WERI-Rb-1 (cell line): ENCODE data around the gene MDM4.

ENCODE experiments used
- DNase-seq: peaks from one replicate; pipeline ENCODE4 v3.0.0-alpha.2; 2020
- H3K27ac ChIP-seq: fragments of 250-450 bp; sonication (Bioruptor Pico); 2 replicates; pipeline ENCODE4 v1.5.1; 2020; ENCODE audit warnings: mild to moderate bottlenecking, moderate library complexity
- H3K27me3 ChIP-seq: fragments of 250-450 bp; sonication (Bioruptor Pico); 2 replicates; pipeline ENCODE4 v1.5.1; 2021; ENCODE audit warnings: mild to moderate bottlenecking, low read depth, moderate library complexity; ENCODE audit not compliant: insufficient read depth, severe bottlenecking
- H3K36me3 ChIP-seq: fragments of 250-450 bp; sonication (Bioruptor Pico); 2 replicates; pipeline ENCODE4 v1.5.1; 2020; ENCODE audit warnings: mild to moderate bottlenecking, moderate library complexity
- H3K4me3 ChIP-seq: 2 replicates; pipeline ENCODE4 v1.5.1; 2011; ENCODE audit warnings: low read depth, mild to moderate bottlenecking, control low read depth, low read length
- H3K9me3 ChIP-seq: fragments of 250-450 bp; sonication (Bioruptor Pico); 2 replicates; pipeline ENCODE4 v1.5.1; 2021; ENCODE audit warnings: mild to moderate bottlenecking, moderate library complexity; ENCODE audit not compliant: severe bottlenecking
- CTCF ChIP-seq: IDR thresholded peaks from 2 replicates; pipeline ENCODE4 v1.5.1; 2011; ENCODE audit warnings: low read depth, mild to moderate bottlenecking, control low read depth, inconsistent platforms, low read length

Gene MDM4

GRCh38 chr1:204577794-204578478, 61.7 kb downstream of the MDM4 start:
- H3K27me3 ChIP-seq = no peaks in the 10 kb centered on the region
- H3K36me3 ChIP-seq = no peaks in the 10 kb centered on the region
- peak; percentile 83 for DNase-seq
- no peaks in the 10 kb centered on the region for H3K9me3 ChIP-seq
- peak overlapping the region; percentile 84 for H3K27ac ChIP-seq
- peak; percentile 36; the same call in 1 of the 2 replicates for TF ChIP-seq CTCF
- H3K4me3 ChIP-seq = no peak overlapping the region

GRCh38 chr1:204578867-204579664, 62.9 kb downstream of the MDM4 start:
- TF ChIP-seq CTCF = no peak
- peak; percentile 76 for DNase-seq
- Histone ChIP-seq H3K4me3 (no peak overlapping the region), H3K27me3 (no peaks in the 10 kb centered on the region), H3K36me3 (no peaks in the 10 kb centered on the region), H3K27ac (peak overlapping the region; percentile 84), H3K9me3 (no peaks in the 10 kb centered on the region)

- peak overlapping the region; percentile 84 for H3K27ac ChIP-seq
Observed at GRCh38 chr1:204579681-204580080, 63.5 kb downstream of the MDM4 start.

GRCh38 chr1:204580862-204581261, 64.7 kb downstream of the MDM4 start:
- TF ChIP-seq CTCF = no peak
- Histone ChIP-seq H3K27ac (no peak overlapping the region), H3K27me3 (no peaks in the 10 kb centered on the region), H3K4me3 (no peak overlapping the region), H3K9me3 (no peaks in the 10 kb centered on the region), H3K36me3 (no peaks in the 10 kb centered on the region)
- DNase-seq = no peak

More at GRCh38 chr1:204579681-204580080, 63.5 kb downstream of the MDM4 start:
- no peak for TF ChIP-seq CTCF
- no peaks in the 10 kb centered on the region for H3K9me3 ChIP-seq
- no peaks in the 10 kb centered on the region for H3K27me3 ChIP-seq
- DNase-seq = peak; percentile 92
- no peak overlapping the region for H3K4me3 ChIP-seq
- H3K36me3 ChIP-seq = no peaks in the 10 kb centered on the region

- no peak overlapping the region for H3K27ac ChIP-seq
Observed at GRCh38 chr1:204581759-204582158, 65.6 kb downstream of the MDM4 start.

More at GRCh38 chr1:204581759-204582158, 65.6 kb downstream of the MDM4 start:
- TF ChIP-seq CTCF = no peak
- Histone ChIP-seq H3K36me3 (no peaks in the 10 kb centered on the region), H3K4me3 (no peak overlapping the region), H3K9me3 (peaks cover 4% of the 10 kb centered on the region), H3K27me3 (no peaks in the 10 kb centered on the region)
- no peak for DNase-seq
